ENCODE data around the gene TOMM7.
A peak's percentile ranks its signal among the peaks of the same experiment; 100 is the strongest.
"Not testable (repeated sequence)": the region's sequence is repeated elsewhere in the genome, so short reads cannot be mapped to it uniquely, and the experiment has no call there.

Gene TOMM7

DNA sequence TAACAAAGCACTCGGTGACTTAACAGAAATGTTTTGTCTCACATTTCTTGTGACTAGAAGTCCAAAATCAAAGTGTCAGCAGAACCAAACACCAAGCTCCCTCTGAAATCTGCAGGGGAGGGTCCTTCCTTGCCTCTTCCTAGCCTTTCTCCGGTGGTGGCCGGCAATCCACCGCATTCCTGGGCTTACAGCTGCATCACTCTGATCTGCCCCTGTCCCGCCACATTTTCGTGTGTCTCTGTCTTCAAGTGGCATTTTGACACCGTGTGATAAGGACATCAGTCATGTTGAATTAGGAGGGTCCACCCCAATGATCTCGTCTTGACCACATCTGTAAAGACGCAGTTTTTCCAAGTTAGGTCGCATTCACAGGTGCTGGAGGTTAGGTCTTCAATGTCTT, 30.5 kb upstream of the TOMM7 start:
- DNase-seq: no peak

DNA sequence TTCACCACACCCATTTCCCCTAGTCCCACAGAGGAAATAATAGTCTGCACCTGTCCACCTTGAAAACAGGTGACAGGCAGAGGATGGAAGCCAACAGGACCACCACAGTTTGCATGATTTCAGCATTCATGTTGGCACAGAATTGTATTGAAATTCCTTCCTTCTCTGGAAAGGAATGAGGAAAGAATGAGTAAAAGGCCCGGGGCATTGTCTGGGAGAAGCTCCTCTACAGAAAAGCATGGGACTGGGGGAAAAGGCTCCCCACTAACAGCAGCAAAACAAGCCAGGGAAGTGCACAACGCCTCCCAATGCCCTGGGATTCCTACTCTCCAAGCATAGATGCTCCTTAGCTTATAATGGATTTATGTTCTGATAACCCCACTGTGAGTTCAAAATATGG, 28.5 kb upstream of the TOMM7 start:
- DNase-seq: no peak

DNA sequence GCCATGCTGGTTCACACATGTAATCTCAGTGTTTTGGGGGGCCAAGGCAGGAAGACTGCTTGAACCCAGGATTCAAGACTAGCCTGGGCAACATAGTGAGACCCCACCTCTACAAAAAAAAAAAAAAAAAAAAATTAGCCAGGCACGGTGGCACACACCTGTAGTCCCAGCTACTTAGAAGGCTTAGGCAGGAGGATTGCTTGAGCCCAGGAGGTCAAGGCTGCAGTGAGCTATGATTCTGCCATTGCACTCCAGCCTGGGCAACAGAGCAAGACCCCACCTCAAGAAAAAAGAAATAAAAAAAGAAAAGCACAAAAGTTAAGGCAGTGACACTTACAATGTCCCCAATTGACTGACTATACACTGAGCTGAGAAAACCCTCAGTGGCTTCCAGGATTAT, 27.7 kb upstream of the TOMM7 start:
- not testable (repeated sequence) for DNase-seq

DNA sequence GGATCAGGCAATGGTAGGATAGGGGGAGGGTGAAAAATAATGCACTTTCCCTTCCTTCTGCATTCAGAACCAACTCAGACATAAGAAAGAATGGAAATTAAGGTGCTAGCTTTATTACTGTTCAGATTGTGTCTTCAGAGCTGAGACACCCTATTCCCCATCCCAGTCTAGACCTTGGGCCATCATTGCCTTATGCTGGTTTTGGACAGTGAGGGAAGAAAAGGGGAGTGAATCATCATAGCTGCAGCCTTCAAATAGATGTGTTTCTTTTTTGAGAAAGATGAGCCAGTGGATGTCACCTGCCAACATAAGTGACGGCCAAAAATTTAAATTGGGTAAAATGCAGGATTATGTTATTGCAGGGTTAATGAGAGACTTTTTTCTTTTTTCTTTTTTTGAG, 27.0 kb upstream of the TOMM7 start:
- no peak for DNase-seq

DNA sequence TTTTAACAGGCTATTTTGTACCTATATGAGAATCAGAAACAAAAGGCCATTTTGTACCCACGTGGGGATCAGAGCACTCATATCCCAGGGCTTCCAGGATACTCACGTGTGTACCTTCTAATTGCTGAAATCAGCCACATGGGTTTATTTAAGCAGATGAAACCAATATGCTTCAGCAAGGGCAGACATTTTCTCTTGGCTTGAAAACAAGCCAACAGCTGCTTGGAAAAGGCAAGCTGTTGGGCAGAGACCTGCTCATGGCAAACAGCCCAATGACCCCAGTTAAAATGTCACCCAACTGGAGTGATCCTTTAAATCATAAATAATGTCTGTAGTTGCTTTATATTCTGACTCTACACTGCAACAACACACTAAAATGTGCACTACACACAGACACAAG, 26.5 kb upstream of the TOMM7 start:
- peak; percentile 66 for DNase-seq

DNA sequence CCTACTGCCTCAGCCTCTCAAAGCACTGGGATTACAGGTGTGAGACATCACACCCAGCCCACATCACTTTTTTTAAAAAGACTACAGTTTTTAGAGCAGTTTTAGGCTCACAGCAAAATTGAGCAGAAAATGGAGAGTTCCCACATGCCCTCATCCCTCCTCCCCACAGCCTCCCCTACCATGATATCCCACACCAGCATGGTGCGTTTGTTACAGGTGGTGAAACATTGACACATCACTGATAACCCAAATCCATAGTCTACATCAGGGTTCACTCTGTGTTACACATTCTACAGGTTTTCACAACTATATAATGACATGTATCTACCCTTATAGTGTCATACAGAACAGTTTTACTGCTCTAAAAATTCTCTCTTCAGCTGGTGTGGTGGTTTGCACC, 24.3 kb upstream of the TOMM7 start:
- no peak for DNase-seq

DNA sequence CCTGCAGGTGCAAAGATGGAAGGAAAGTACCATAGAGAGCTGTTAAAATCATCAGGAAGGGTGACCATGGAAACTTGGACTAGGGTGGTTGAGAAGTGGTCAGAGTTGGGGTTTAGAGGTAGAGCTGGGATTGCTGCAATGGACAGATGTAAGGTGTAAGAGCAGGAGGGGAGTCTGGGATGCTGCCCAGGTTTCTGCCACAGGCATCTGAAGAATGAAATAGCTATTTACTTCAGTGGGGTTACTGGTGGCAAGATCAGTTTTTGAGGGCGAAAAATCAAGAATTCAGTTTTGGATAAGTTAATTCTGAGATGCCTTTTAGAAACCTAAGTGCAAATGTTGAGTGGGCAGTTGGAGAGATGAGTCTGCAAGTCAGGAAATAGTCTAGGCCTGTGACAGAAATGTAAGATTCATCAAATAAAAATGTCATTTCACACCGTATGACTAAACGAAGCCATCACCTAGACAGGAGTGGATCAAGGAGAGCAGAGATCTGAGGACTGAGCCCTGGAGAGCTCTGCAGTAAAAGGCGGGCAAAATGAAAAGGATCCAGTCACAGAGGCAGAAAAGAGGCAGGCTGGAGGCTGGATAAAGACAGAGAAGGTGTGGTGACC, 22.7 kb upstream of the TOMM7 start:
- DNase-seq: no peak

DNA sequence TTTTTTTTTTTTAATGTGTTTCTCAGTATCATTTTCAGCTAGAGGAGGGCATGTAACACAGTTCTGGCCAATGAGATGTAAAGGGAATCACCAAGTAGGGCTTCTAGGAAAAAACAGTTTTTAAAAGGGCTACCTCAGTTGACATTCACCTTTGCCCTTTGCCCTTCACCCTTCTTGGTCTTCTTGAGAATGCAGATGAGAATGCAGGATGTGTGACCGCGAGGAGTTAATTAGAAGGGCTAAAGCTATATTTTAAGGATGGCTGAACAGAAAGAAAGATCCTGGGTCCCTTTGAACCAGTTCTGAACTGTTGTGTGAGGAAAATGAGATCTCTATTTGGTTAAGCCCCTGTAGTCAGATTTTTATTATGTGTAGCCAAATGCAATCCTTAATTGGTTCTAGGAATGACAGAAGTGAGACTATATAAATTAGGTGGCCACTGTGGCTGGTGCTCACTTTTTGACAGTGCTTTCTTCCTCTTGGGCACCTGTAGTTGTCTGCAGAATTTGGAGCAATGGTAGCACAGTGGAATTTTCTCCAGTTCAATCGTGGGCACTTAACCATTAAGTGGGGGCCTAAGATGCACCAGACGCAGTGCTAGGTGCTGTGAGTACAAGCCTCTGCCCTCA, 21.1 kb upstream of the TOMM7 start:
- no peak for DNase-seq

DNA sequence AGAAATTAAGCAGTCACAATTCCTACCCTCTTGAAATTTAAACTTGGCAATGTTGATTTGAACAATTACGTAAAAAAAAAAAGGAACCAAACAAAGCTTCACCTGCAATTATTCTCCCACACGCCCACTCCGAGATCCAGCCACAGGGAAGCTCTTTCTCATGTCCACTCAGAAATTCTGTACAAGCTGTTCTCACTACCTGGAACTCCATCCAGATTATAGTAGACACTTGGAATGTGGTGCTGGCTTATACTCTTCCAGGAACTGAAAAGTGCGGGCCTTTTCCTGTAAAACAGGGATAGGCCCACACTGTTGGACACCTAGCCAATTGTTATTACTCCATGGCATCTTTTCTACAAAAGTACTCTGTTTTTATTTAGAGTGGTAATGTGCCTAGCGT, 20.3 kb upstream of the TOMM7 start:
- DNase-seq: no peak

DNA sequence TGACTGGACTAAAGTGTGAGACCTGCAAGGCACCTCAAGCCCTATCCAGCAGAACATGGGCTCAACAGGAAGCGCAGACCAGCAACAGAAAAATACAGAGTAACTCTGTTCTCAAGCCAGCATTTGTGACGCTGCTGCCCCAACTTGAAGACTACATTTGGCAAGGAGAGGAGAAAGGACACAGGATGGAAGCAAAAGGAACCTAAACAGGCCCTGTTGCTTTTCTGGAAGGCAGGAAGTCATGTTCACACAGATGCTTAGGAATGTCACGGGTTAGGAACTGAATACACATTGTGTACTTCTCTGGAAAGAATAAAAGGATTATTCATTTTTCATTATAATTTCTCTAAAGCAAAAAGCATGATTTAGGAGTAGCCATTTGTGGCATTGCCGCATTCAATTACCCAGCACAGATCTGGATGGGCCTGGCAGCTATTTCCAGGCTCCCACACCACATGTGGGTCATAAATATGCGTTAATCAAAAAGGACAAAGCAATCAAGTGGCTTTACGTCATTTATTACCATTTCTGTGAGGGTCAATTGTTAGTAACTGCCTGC, 19.8 kb upstream of the TOMM7 start:
- DNase-seq: no peak

DNA sequence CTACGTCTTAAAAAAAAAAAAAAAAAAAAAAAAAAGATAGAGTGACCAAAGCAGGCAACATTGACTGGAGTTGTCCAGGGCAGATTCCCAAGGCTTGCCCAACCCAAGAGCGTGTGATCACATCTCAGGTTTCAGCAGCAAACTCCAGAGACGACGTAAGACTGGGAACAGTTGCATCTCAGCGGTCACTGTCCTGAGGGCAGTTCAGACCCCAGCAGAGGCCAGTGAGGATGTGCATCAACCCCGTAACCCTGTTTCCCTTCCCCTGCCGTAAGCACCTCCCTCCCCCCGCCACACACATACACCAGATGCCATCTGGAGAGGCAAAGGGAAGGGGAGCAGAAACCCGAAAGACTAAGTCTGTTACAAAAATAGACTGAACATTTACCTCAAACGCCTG, 19.3 kb upstream of the TOMM7 start:
- no peak for DNase-seq

DNA sequence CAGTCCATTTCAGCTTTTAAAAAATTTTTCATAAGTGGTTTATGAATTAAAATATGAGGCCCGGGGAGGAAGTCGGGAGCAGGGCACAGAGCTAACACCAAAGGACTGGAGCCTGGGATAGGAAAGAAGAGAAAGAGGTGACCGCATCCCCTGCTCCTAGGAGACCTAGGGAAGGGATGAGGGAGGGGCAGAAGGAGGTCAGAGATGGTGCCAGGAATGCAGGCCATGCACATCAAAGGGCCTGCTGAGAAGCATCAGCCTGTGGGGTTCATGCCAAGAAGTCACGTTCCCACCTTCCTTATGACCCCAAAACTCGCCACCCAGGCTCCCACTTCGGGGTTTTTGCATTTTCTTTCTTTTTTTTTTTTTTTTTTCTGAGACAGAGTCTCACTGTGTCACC, 14.7 kb upstream of the TOMM7 start:
- no peak for DNase-seq

DNA sequence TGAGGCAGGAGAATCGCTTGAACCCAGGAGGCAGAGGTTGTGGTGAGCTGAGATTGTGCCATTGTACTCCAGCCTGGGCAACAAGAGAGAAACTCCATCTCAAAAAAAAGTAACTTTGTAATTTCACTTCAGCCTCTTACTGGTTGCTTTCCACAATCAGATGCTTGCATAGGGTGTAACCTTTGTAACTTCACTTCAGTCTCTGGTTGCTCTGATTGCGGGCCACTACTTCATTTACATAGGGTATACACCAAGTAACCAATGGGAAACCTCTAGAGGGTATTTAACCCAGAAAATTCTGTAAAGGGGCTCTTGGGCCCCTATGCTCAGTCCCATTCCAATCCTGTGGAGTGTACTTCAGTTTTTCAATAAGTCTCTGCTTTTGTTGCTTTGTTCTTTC, 13.9 kb upstream of the TOMM7 start:
- not testable (repeated sequence) for DNase-seq

DNA sequence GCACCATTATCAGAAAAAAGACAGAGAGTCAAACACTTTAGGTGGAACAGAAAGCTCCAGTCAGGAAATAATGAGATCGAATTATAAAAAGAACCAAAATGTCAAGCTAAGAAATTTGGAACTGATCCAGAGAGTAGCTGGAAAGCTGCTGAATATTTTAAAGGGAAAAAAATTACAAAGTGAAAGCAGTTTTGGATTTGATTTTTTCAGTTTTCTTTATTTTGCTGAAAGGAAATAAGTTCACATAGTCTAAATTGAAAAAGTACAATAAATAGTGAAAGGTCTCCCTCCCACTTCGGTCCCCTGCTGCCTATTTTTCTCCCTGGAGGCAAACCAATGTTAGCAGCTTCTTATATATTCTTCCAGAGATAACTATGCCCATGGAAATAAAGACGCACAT, 11.3 kb upstream of the TOMM7 start:
- DNase-seq: no peak

DNA sequence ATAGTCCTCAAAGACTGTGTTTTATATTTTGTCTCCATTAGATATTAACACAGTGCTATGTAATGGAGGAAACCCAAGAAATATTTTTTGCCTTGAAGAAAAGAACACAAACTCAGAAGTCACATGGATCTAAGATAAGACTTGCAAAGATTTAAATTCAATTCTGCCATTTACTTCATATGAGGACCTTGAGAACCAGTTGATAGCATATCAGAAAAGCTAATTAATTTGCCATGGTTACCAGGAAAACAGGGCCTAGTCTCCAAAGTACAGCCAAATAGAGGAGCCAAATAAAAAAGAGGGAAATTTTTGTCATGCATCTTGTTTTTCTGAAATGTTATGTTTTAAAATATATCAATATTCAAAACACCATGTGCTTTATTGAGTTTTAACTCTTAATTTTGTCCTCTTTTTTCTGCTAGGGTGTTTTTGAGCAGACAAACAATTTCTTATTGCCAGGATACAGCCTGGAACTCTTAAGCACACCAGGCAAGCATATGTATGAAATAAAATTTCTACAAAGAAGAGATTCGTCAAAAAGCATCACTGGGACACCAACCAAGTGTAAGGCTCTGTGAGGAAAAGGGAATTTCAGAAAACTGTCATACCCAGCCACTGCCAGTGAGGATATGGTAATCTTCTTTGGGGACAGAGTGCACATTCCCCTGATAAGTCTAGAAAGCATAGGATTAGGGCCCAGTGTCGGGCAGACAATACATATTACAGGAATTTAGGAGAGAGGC, 10.6 kb upstream of the TOMM7 start:
- no peak for DNase-seq

DNA sequence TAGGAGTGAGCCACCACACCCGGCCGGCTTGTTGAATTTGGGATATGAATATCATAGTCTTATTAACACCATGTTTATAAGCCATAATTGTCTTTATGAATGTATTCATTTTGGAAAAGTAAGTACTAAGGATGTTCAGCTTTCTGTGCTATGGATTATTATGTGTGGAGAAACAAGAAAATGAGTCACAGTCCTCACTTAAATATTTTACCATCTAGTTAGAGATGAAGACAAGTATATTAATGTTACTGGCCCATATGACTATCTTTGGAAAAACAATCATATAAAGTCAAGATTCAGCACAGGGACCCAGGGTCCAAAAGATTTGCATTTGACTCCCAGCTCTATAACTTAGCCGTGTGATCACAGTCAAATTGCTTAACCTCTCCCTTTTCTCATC, 9.8 kb upstream of the TOMM7 start:
- DNase-seq: no peak

DNA sequence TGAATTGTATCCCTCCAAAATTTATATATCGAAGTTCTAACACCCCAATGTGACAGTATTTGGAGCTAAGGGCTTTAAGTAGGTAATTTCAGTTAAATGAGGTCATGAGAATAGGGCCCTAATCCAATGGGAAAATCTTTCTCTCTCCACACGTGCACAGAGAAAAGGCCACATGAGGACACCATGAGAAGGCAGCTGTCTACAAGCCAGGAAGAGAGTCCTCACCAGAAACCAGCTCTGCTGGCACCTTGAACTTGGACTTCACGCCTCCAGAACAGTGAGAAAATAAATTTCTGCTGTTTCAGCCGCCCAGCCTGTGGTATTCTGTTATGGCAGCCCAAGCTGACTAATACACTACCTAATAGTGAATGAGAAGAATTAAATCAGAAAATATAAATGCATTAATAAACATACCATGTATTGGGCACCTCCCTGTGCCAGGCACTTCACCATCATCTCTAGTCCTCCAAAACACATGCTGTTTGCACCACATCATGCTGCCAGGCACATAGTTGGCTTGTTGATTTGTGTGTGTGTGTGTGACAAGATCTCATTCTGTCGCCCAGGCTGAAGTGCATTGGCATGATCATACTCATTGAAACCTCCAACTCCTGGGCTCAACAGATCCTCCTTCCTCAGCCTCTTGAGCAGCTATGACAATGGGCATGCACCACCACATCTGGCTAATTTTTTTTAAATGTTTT, 9.1 kb upstream of the TOMM7 start:
- no peak for DNase-seq

DNA sequence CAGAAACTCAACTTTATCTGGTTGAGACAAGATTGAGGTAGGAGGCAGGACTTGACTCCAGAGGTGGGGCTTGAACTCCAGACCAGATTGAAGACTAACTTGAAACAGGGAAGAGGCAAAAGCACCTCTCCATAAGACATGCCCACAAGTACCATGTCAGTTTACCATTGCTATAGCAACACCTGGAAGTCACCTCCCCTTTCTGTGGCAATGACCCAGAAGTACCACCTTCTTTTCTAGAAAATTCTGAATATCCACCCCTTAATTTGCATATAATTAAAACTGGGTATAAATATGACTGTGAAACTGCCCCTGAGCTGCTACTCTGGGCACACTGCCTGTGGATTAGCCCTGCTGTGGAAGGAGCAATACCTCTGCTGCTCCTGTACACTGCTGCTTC, 4.9 kb upstream of the TOMM7 start:
- no peak for DNase-seq

DNA sequence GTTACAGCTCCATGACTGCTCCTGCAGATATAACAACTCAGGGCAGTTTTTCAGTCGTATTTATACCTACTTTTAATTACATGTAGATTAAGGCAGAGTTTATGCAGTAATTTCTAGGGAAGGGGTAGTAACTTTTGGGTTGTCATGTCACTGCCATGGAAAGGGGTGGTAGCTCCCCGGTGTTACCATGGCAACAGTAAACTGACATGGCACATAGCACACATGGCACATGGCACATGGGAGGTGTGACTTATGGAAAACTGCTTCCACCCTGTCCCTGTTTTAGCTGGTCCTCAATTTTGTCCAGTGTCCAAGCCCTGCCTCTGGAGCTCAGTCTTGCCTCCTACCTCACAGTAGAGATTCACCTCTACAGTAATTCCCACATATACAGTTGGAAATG, 3.9 kb upstream of the TOMM7 start:
- no peak for DNase-seq

DNA sequence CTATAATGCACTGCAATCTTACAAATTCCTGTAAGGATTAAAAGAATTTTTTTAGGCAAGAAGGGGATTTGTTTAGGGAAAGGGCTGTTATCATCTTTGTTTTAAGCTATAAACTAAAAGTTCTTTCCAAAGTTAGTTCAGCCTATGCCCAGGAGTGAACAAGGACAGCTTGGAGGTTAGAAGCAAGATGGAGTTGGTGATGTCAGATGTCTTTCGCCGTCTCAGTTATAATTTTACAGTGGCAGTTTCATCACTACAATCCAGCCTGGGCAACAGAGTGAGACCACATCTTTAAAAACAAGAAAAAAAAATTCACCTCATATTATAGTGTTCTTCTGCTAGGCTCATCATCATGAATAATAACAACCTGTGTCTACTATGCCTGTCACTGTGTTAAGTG, 2.1 kb upstream of the TOMM7 start:
- no peak for DNase-seq

DNA sequence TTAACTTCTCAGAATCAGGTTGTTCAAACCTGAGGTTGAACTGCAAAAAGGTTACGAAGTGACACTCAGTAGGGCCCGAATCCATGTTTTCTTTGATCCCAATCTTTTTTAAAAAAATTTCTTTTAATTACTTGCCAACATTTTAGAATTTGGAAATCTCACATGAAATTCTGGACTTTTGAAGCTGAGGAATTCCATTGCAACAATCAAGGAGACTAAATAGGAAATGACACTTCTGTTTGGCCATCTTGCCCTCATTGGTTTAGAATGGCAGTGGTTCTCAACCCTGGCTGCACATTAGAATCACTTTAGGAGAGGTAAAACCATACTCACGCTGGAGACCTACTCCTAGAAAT, 471 bp upstream of the TOMM7 start:
- DNase-seq: no peak

DNA sequence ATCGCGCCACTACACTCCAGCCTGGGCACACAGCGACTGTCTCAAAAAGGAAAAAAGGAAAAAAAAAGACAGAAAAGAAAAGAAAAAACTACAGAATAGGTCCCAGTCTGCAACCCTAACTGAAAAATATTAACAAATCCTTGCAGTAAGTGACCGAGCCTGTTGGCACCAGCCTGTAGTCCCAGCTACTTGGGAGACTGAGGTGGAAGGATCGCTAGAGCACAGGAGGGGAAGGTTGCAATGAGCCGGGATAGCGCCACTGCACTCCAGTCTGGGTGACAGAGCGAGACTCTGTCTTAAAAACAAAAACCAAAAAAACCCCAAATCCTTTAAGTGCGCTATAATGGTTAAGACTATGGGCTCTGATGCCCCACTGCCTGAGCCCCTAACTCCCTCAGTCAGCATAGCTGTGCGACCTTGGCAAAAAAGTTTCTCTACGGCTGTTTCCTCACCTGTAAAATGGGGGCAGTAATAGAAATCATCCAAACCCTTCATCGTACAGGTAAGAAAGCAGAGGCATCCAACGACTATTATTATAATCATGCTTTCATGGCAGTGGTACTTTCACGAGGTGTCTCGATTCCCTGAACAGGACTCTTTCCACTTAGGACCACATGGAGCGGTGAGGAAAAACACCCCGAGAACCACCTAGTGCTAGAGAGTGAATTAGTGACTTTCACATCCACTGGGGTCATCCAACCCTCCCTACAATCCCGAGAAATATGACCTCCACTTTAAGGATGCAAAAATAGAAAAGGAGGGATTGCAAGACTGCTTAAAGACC, 755 bp downstream of the TOMM7 start:
- DNase-seq: no peak

DNA sequence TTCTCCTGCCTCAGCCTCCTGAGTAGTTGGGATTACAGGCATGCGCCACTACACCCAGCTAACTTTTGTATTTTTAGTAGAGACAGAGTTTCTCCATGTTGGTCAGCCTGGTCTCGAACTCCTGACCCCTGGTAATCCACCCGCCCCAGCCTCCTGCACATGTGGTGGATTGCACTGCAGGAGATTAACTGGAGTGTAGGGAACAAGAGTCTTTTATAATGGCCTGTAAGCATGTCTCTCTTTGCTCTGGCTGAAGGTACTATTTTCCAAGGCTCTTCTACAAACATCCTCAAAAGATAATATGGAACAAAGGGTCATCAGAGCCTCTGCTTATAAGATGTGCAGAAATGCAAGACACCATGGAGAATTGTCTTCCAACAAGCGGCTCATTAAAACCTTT, 3.2 kb downstream of the TOMM7 start:
- DNase-seq: no peak
